Measurements from ENCODE around the gene EIF3F.

EIF3F gene

DNA sequence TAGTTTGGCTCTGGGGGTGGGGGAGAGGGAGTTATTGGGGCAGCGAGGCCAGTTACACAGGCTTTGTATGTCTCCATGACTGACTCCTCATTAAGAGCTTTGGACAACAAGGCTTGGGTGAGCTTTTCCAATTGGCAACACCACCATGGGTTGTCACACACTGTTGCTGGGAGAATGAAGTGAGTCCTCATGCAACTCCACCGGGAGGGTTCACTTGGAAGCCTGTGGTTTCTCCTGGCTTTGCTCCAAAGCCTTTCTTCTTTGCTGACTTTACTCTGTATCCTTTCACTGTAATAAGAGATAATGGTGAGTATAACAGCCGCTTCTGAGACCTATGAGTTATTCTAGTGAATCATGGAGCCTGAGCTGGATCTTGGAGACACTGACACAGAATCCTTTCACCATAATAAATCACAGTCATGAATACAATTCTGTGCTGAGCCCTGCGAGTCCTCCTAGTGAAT, 24.9 kb downstream of the EIF3F start:
- peaks cover 17% of the 10 kb centered on the region for H3K4me1 ChIP-seq (ENCODE audit: control insufficient read depth, insufficient read depth, low read length)
- no peak overlapping the region for H3K9ac ChIP-seq (ENCODE audit: low read length)
- H3K27me3 ChIP-seq (replicated peaks; ENCODE audit: control insufficient read depth, insufficient read depth, low read length): no peaks in the 10 kb centered on the region
- H3K36me3 ChIP-seq (ENCODE audit: control insufficient read depth, insufficient read depth, low read length, severe bottlenecking): no peaks in the 10 kb centered on the region
- H3K4me3 ChIP-seq (ENCODE audit: low read length): no peak overlapping the region
- peak; percentile 65 for DNase-seq (ENCODE audit: low read depth)
- H3K9me3 ChIP-seq (ENCODE audit: control insufficient read depth, low read length): no peaks in the 10 kb centered on the region

DNA sequence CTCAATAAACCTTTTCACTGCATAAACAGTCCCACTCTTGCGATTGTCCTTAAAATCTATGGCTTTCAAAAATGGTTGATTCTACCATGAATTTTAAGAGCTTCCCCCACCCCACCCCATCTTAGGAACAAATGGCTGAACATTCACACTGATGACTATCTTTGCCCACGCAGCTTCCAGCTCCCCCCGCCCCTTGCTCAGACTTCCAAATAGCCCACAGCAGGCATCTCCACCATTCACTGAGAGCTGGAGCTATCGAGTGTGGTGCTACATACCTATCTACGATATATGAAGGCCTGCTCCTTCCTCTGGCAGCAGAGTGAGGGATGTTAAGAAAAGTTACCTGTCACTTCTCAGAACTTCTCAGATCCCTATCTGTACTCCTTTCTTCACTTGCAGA, 26.7 kb downstream of the EIF3F start:
- no peaks in the 10 kb centered on the region for H3K9me3 ChIP-seq (ENCODE audit: control insufficient read depth, low read length)
- peaks cover 22% of the 10 kb centered on the region for H3K4me1 ChIP-seq (ENCODE audit: control insufficient read depth, insufficient read depth, low read length)
- H3K36me3 ChIP-seq (ENCODE audit: control insufficient read depth, insufficient read depth, low read length, severe bottlenecking): no peaks in the 10 kb centered on the region
- DNase-seq (ENCODE audit: low read depth): no peak
- H3K4me3 ChIP-seq (ENCODE audit: low read length): no peak overlapping the region
- no peaks in the 10 kb centered on the region for H3K27me3 ChIP-seq (replicated peaks; ENCODE audit: control insufficient read depth, insufficient read depth, low read length)
- H3K9ac ChIP-seq (ENCODE audit: low read length): no peak overlapping the region

DNA sequence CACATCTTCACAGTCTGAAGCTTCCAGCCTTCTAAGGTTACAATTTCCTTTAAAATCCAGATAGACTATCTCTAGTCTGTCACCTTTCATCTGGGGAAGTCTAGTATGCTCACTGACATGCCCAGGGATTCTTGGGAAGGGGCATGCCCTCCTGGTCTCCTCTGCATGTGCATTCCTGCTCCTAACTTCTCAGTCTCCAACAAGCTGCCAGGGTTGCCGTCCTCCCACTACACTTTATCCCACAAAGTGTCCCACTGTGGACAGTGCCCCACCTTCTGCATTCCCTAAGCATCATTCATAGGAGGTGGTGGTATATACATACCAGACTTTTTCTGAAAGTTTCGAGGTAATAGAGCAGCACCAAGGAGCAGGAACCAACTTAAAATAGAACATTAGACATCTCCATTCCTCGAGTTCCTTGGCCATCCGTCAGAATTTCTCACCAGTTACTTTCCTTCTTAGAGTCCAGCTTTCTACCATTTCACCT, 28.7 kb downstream of the EIF3F start:
- peak; percentile 33 for DNase-seq (ENCODE audit: low read depth)

DNA sequence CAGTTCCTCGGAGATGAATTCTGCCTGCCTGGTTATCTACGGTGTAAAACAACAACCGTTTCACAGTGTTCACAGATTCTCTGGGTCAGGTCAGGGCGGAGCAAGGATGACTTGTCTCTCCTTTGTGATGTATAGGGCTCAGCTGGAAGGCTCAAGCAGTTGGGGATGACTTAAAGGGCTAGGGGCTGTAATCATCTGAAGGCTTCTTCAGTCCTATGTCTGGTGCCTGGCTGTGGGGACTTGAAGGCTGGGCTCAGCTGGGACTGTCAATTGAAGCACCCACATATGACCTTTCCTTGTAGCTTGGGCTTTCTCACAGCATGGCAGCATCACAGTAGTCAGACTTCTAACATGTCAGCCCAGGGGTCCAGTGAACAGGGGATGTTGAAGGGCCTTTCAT, 29.3 kb downstream of the EIF3F start:
- Histone ChIP-seq H3K9me3 (ENCODE audit: control insufficient read depth, low read length) (no peaks in the 10 kb centered on the region), H3K4me3 (ENCODE audit: low read length) (no peak overlapping the region), H3K4me1 (ENCODE audit: control insufficient read depth, insufficient read depth, low read length) (peaks cover 27% of the 10 kb centered on the region), H3K9ac (ENCODE audit: low read length) (no peak overlapping the region), H3K36me3 (ENCODE audit: control insufficient read depth, insufficient read depth, low read length, severe bottlenecking) (no peaks in the 10 kb centered on the region), H3K27me3 (replicated peaks; ENCODE audit: control insufficient read depth, insufficient read depth, low read length) (no peaks in the 10 kb centered on the region)
- no peak for DNase-seq (ENCODE audit: low read depth)

More for the DNA sequence above, 28.7 kb downstream of the EIF3F start:
- Histone ChIP-seq H3K27me3 (replicated peaks; ENCODE audit: control insufficient read depth, insufficient read depth, low read length) (no peaks in the 10 kb centered on the region), H3K36me3 (ENCODE audit: control insufficient read depth, insufficient read depth, low read length, severe bottlenecking) (no peaks in the 10 kb centered on the region), H3K4me3 (ENCODE audit: low read length) (no peak overlapping the region), H3K4me1 (ENCODE audit: control insufficient read depth, insufficient read depth, low read length) (peaks cover 29% of the 10 kb centered on the region), H3K9ac (ENCODE audit: low read length) (no peak overlapping the region), H3K9me3 (ENCODE audit: control insufficient read depth, low read length) (no peaks in the 10 kb centered on the region)

DNA sequence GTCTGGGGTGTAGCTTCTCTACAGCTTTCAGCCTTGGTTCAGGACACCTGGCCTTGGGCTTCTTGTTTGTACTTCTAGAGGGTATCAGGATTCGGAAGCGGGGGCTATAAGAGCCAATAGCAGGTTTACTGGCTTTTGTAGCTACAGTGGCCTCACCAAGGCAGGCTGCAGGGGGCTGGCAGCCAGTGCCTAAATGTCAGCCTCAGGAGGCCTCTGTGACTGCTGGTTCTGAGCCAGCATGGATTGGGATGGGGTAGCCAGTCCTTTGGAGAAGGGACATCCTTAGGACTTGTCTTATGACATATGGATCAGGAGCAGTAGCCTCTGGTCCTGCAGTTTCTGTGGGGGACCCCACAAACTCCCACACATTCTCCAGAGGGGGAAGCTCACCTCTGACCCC, 29.9 kb downstream of the EIF3F start:
- H3K27me3 ChIP-seq (replicated peaks; ENCODE audit: control insufficient read depth, insufficient read depth, low read length): no peaks in the 10 kb centered on the region
- H3K9ac ChIP-seq (ENCODE audit: low read length): no peak overlapping the region
- DNase-seq (ENCODE audit: low read depth): no peak
- H3K4me3 ChIP-seq (ENCODE audit: low read length): no peak overlapping the region
- no peaks in the 10 kb centered on the region for H3K36me3 ChIP-seq (ENCODE audit: control insufficient read depth, insufficient read depth, low read length, severe bottlenecking)
- H3K9me3 ChIP-seq (ENCODE audit: control insufficient read depth, low read length): no peaks in the 10 kb centered on the region
- H3K4me1 ChIP-seq (ENCODE audit: control insufficient read depth, insufficient read depth, low read length): peaks cover 21% of the 10 kb centered on the region

DNA sequence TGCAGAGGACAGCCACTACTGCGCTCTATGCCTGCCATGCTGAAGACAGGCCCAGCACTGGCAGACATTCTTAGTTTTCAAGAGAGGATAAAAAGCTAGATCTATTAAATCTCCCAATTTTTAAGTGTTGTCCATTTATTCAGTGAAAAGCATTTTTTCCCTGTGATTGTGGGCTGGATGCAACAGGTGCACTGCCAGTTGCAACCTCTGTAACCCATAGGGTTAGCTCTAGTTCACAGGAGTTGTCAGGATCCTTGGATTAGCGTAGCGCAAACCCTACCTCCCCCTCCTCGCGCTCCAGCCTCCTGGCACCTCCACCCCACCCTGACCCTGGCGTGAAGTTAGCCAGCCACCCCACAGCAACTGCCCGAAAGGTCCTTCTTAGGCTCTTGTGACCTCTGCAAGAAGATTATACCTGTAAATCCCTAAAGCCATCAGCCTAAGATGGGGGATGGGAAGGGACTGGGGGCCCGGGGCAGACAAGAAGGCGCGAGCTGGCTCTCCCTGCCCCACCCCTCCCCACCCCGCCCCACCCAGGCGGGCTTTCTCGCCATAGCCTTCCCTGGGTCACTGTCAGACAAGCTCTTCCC, 30.9 kb downstream of the EIF3F start:
- Histone ChIP-seq H3K4me3 (ENCODE audit: low read length) (no peak overlapping the region), H3K4me1 (ENCODE audit: control insufficient read depth, insufficient read depth, low read length) (peaks cover 15% of the 10 kb centered on the region), H3K36me3 (ENCODE audit: control insufficient read depth, insufficient read depth, low read length, severe bottlenecking) (no peaks in the 10 kb centered on the region), H3K9ac (ENCODE audit: low read length) (no peak overlapping the region), H3K27me3 (replicated peaks; ENCODE audit: control insufficient read depth, insufficient read depth, low read length) (no peaks in the 10 kb centered on the region), H3K9me3 (ENCODE audit: control insufficient read depth, low read length) (no peaks in the 10 kb centered on the region)
- no peak for DNase-seq (ENCODE audit: low read depth)

DNA sequence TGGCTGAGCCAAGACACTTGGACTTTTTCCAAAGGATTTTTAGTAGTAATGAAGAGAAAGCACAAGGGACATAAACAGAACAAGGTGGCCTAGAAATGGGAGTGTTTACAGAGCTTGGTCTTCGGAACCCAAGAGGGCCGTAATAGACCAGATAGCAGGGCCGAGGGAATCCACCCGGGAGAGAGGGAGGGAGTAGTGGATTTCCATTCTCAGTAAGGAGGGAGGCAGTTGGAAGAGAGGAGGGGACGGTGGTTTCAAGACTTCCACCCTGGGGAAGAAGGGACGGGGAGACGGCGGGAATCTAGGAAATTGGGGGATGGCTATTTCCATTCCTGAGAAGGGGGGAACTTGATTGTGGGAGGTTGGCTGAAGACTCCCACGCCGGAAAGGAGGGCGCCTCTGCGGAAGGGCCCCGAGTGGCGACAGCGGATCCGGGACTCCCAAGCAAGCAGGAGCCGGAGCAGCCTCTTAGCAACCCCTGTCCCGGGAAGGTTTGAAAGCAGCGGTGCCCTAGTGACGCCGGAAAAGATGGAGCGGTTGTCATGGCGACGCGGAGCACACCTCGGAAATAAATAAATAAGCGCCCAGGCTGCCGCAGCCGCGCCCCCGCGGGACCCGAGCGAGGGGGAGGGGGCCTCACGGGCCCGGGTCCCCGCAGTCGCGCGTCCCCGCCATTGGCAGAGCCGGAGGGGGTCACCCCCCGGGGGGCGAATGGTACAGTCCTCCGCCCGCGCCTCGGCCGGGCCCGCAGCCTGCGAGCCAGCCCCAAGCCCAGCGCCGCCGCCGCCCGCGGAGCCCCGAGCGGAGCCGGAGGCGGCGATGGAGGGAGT, 31.6 kb downstream of the EIF3F start:
- H3K36me3 ChIP-seq (ENCODE audit: control insufficient read depth, insufficient read depth, low read length, severe bottlenecking): no peaks in the 10 kb centered on the region
- H3K4me1 ChIP-seq (ENCODE audit: control insufficient read depth, insufficient read depth, low read length): peaks cover 15% of the 10 kb centered on the region
- no peaks in the 10 kb centered on the region for H3K27me3 ChIP-seq (replicated peaks; ENCODE audit: control insufficient read depth, insufficient read depth, low read length)
- peak overlapping the region; percentile 69 for H3K9ac ChIP-seq (ENCODE audit: low read length)
- DNase-seq (ENCODE audit: low read depth): peak; percentile 78
- H3K9me3 ChIP-seq (ENCODE audit: control insufficient read depth, low read length): no peaks in the 10 kb centered on the region
- peak overlapping the region; percentile 79 for H3K4me3 ChIP-seq (ENCODE audit: low read length)

DNA sequence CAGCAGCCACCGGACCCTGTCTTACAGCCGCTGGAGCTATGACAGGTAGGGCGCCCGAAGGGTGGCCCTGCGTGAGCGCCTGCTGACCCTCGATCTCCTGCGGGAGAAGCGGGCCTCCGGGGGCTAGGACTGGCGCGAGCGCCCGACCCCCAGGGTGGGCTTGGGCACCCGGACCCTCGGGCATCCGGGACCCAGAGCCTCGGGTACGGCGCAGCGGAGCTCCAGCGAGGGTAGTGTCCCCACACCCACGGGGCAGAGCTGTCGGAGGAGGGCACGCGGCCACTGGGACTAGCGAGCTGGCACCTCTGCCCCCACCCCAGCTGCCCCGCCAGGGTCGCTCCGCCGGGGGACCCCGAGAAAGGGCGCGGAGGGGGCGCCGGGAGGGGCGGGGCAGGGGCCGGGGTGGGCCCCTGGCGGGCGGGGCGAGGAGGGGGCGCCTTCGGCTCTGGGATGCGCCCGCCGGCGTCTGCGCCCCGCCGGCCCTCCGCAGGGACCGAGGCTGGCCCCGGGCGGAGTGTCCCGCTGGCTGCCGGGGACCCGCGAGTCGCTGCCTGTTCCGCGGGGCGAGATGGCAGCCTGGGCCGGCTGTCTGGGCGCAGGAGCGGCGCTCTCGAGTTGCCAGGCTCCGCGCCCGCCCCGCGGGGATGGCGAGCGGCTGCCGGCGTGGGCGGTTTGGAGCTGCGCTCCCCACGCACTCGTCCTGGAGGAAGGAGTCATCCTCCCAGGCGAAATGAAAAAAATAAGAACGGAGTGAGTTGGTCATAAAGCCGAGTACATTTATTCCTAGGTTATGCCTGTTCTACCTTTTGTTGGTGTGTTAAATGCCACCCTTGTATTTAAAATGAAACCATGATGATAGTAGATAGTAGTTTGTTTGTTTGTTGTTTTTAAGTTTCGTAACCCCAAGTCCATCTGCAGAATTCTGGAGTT, 32.4 kb downstream of the EIF3F start:
- peak overlapping the region; percentile 69 for H3K9ac ChIP-seq (ENCODE audit: low read length)
- peaks cover 15% of the 10 kb centered on the region for H3K4me1 ChIP-seq (ENCODE audit: control insufficient read depth, insufficient read depth, low read length)
- no peaks in the 10 kb centered on the region for H3K9me3 ChIP-seq (ENCODE audit: control insufficient read depth, low read length)
- peak; percentile 74 for DNase-seq (ENCODE audit: low read depth)
- H3K36me3 ChIP-seq (ENCODE audit: control insufficient read depth, insufficient read depth, low read length, severe bottlenecking): no peaks in the 10 kb centered on the region
- peak overlapping the region; percentile 82 for H3K4me3 ChIP-seq (ENCODE audit: low read length)
- no peaks in the 10 kb centered on the region for H3K27me3 ChIP-seq (replicated peaks; ENCODE audit: control insufficient read depth, insufficient read depth, low read length)

DNA sequence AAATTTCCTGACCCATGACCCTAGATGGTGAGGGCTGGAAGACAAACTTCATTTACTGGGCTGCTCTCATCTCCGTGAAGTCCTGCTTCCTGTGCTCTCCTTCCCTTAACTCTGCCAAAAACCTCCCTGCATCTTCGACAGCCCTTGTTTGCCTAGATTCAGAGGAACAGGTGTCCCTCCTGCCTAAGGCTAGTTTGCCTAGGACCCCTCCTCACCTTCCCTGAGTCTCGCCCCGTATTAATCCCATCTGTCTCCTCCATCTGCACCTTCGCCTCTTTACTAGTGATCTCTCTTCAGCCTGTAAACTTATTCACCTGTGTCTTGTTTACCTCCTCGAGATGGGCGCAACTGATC, 33.1 kb downstream of the EIF3F start:
- no peak for DNase-seq (ENCODE audit: low read depth)
- Histone ChIP-seq H3K27me3 (replicated peaks; ENCODE audit: control insufficient read depth, insufficient read depth, low read length) (no peaks in the 10 kb centered on the region), H3K9ac (ENCODE audit: low read length) (peak overlapping the region; percentile 29), H3K36me3 (ENCODE audit: control insufficient read depth, insufficient read depth, low read length, severe bottlenecking) (no peaks in the 10 kb centered on the region), H3K9me3 (ENCODE audit: control insufficient read depth, low read length) (no peaks in the 10 kb centered on the region), H3K4me1 (ENCODE audit: control insufficient read depth, insufficient read depth, low read length) (peaks cover 15% of the 10 kb centered on the region), H3K4me3 (ENCODE audit: low read length) (peak overlapping the region; percentile 82)

DNA sequence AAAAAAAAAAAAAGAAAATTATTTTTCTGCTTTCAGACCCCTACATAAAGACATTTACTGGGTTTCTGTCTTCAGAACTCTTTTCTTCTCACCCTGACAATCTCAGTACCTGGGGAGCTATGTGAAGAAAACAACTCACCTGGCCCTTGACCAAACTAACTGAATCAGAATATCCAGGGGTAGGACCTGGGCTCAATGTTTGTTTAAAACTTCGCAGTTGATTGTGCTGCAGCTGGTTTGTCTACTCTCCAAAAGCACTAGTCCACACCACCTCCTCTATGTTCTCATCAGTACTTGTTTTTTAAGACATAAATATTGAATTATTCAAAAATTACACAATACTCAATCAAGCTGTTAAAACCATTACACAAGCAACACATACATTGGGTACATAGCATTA, 34.8 kb downstream of the EIF3F start:
- H3K27me3 ChIP-seq (replicated peaks; ENCODE audit: control insufficient read depth, insufficient read depth, low read length): no peaks in the 10 kb centered on the region
- no peak for DNase-seq (ENCODE audit: low read depth)
- H3K4me3 ChIP-seq (ENCODE audit: low read length): no peak overlapping the region
- no peak overlapping the region for H3K9ac ChIP-seq (ENCODE audit: low read length)
- H3K36me3 ChIP-seq (ENCODE audit: control insufficient read depth, insufficient read depth, low read length, severe bottlenecking): no peaks in the 10 kb centered on the region
- H3K4me1 ChIP-seq (ENCODE audit: control insufficient read depth, insufficient read depth, low read length): peaks cover 20% of the 10 kb centered on the region
- H3K9me3 ChIP-seq (ENCODE audit: control insufficient read depth, low read length): no peaks in the 10 kb centered on the region

DNA sequence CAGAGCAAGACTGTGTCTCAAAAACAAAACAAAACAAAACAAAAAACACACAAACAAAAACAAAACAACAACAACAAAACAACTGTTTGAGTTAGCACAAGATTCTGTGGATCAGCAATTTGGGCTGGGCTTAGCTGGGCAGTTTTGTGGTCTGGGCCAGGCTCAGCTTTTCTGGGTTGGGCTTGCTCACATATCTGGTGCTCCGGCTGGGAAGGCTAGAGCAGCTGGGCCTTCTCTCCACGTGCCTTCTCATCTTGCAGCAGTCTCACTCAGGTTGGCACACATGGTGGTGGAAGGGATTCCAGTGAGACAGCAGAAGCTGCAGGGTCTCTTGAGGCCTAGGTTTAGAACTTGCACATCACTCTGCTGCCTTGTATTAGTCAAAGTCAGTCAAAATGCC, 35.7 kb downstream of the EIF3F start:
- Histone ChIP-seq H3K4me3 (ENCODE audit: low read length) (no peak overlapping the region), H3K27me3 (replicated peaks; ENCODE audit: control insufficient read depth, insufficient read depth, low read length) (no peaks in the 10 kb centered on the region)
- DNase-seq (ENCODE audit: low read depth): no peak

More for the DNA sequence above, 35.7 kb downstream of the EIF3F start:
- Histone ChIP-seq H3K9me3 (ENCODE audit: control insufficient read depth, low read length) (no peaks in the 10 kb centered on the region), H3K36me3 (ENCODE audit: control insufficient read depth, insufficient read depth, low read length, severe bottlenecking) (no peaks in the 10 kb centered on the region), H3K4me1 (ENCODE audit: control insufficient read depth, insufficient read depth, low read length) (peaks cover 24% of the 10 kb centered on the region), H3K9ac (ENCODE audit: low read length) (no peak overlapping the region)

Data from adipocyte (in vitro differentiated cells).